ACHN (cell line): Measurements from ENCODE around the gene MTX1.
"Not testable (repeated sequence)": the region's sequence is repeated elsewhere in the genome, so short reads cannot be mapped to it uniquely, and the experiment has no call there.

Experiments
- DNase-seq: peaks from one replicate; pipeline ENCODE4 v3.0.0-alpha.2; 2015
- in situ Hi-C: cut with HindIII; loops from 2 replicates; pipeline ENCODE4 v1.10.0; 2017; ENCODE audit warnings: low sequenced_read_pairs, low pct_ligation_motif_present, low pct_unique_long_range_greater_than_20kb

The MTX1 gene

GRCh38 chr1:155184835-155185782 is 23.4 kb upstream of the MTX1 start:
- in situ Hi-C loops: no loop called here
- DNase-seq: no peak

GRCh38 chr1:155185783-155186066 is 22.8 kb upstream of the MTX1 start:
- in situ Hi-C loops: no loop called here
- DNase-seq: no peak

- DNase-seq: no peak
- in situ Hi-C loops: no loop called here
Observed at GRCh38 chr1:155186067-155186793, 22.3 kb upstream of the MTX1 start.

- no peak for DNase-seq
- in situ Hi-C loops: no loop called here
Observed at GRCh38 chr1:155186794-155187455, 21.6 kb upstream of the MTX1 start.

- DNase-seq: no peak
- in situ Hi-C loops: no loop called here
Observed at GRCh38 chr1:155187456-155187891, 21.0 kb upstream of the MTX1 start.

- DNase-seq: no peak
- in situ Hi-C loops: no loop called here
Observed at GRCh38 chr1:155188268-155188667, 20.2 kb upstream of the MTX1 start.

- in situ Hi-C loops, DNase-seq: not testable (repeated sequence)
Observed at GRCh38 chr1:155189926-155190325, 18.6 kb upstream of the MTX1 start.

- in situ Hi-C loops: no loop called here
- no peak for DNase-seq
Observed at GRCh38 chr1:155191904-155192303, 16.6 kb upstream of the MTX1 start.

GRCh38 chr1:155192346-155193274 is 15.9 kb upstream of the MTX1 start:
- in situ Hi-C loops: no loop called here
- DNase-seq: no peak

- in situ Hi-C loops: no loop called here
- DNase-seq: peak; percentile 92
Observed at GRCh38 chr1:155193275-155193990, 15.1 kb upstream of the MTX1 start.

GRCh38 chr1:155193991-155194240 is 14.6 kb upstream of the MTX1 start:
- DNase-seq, in situ Hi-C loops: not testable (repeated sequence)

- in situ Hi-C loops: no loop called here
- DNase-seq: no peak
Observed at GRCh38 chr1:155195201-155196102, 13.0 kb upstream of the MTX1 start.

- in situ Hi-C loops: no loop called here
- DNase-seq: no peak
Observed at GRCh38 chr1:155196103-155196892, 12.2 kb upstream of the MTX1 start.

GRCh38 chr1:155196893-155197638 is 11.4 kb upstream of the MTX1 start:
- no peak for DNase-seq
- in situ Hi-C loops: no loop called here

- DNase-seq: no peak
- in situ Hi-C loops: no loop called here
Observed at GRCh38 chr1:155197901-155198546, 10.5 kb upstream of the MTX1 start.
